Erythroblast (primary cell): ENCODE results near the gene HOXA4.

Source experiments
- GATA1 ChIP-seq: IDR thresholded peaks from 2 replicates; pipeline ENCODE4 v1.6.1; 2011; ENCODE audit warnings: low read depth, mild to moderate bottlenecking, control low read depth, low read length, moderate library complexity
- POLR2A ChIP-seq: IDR thresholded peaks from 2 replicates; pipeline ENCODE4 v1.6.1; 2011; ENCODE audit warnings: mild to moderate bottlenecking, low read length

DNA sequence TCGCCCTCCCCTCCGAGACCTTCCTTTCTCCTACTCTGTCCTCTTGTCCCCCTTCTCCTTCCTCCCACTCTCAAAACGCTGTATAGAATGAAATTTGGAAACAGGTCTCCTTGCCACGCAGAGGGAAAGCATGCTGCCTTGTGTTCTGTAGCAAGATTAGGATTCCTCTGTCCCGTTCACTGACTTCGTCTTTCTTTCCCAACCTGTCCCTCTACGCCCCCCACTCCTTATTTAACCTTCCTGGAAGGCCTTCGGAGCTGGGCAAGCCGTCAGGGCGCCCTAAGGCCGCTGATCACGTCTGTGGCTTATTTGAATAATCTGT, 33.4 kb upstream of the HOXA4 start:
- no peak for TF ChIP-seq POLR2A
- TF ChIP-seq GATA1 = no peak
